Measurements from ENCODE around the gene PEF1. TPM values are rescaled to one million over a fixed set of nuclear protein-coding genes. Genes with fewer than 3 reads are reported as not detected.

The PEF1 gene
- total RNA-seq, 1 experiment from 2014 or later, result 88.4 TPM

DNA sequence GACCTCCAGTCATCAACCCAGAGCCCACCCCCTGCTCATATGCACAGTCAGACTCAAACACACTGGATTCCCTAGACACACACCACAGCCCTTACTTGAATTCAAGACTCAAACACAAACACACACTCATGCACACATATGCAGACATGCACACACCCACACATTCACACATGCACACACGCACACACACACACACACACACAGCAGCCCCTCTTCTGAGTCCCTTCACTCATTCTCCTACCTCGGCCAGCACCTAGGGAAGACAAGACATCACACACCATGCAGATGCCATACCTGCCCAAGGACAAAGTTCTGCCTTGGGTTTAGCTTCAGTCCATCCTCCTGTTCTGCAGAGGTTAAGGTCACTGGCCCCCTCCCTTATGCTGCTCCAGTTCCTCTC, 28.7 kb downstream of the PEF1 start:
- Histone ChIP-seq H2AFZ (ENCODE audit: low read length) (no peak overlapping the region), H3K9ac (ENCODE audit: low read length) (no peak overlapping the region), H3K4me1 (ENCODE audit: insufficient read depth, low read length) (no peaks in the 10 kb centered on the region), H3F3A (ENCODE audit: low read length, unreplicated experiment) (no peaks in the 10 kb centered on the region), H4K20me1 (ENCODE audit: low read length) (no peaks in the 10 kb centered on the region), H3K79me2 (ENCODE audit: low read length) (no peaks in the 10 kb centered on the region), H3K9me2 (replicated peaks; ENCODE audit: low read length) (no peaks in the 10 kb centered on the region), H3K4me2 (ENCODE audit: low read length) (no peak overlapping the region), H3K36me3 (ENCODE audit: low read depth, low read length) (no peaks in the 10 kb centered on the region), H3K27me3 (ENCODE audit: low read length) (no peaks in the 10 kb centered on the region), H3K4me3 (ENCODE audit: low read length) (no peak overlapping the region), H3K27ac (ENCODE audit: low read length) (no peak overlapping the region), H3K9me3 (ENCODE audit: low read length) (no peaks in the 10 kb centered on the region)
- BruUV-seq (replicated peaks), result no TSS peak
- no peak for TF ChIP-seq EZH2 (IDR thresholded peaks at IDR 0.05; ENCODE audit: low read length, unreplicated experiment)
- TF ChIP-seq EZH2phosphoT487 (IDR thresholded peaks at IDR 0.05; ENCODE audit: borderline replicate concordance, low read length), result no peak
- TF ChIP-seq, protein P1, sequence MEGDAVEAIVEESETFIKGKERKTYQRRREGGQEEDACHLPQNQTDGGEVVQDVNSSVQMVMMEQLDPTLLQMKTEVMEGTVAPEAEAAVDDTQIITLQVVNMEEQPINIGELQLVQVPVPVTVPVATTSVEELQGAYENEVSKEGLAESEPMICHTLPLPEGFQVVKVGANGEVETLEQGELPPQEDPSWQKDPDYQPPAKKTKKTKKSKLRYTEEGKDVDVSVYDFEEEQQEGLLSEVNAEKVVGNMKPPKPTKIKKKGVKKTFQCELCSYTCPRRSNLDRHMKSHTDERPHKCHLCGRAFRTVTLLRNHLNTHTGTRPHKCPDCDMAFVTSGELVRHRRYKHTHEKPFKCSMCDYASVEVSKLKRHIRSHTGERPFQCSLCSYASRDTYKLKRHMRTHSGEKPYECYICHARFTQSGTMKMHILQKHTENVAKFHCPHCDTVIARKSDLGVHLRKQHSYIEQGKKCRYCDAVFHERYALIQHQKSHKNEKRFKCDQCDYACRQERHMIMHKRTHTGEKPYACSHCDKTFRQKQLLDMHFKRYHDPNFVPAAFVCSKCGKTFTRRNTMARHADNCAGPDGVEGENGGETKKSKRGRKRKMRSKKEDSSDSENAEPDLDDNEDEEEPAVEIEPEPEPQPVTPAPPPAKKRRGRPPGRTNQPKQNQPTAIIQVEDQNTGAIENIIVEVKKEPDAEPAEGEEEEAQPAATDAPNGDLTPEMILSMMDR (conservative IDR thresholded peaks at IDR 0.05; ENCODE audit: low read depth, low read length), result no peak
- intact Hi-C loops (cut with micrococcal nuclease), result no loop called here
- CTCF ChIA-PET, result no interaction called here
- DNase-seq (no peak), ATAC-seq (no peak)
- POLR2A ChIA-PET (ENCODE audit: unreplicated experiment), result interaction anchor here (0.6 kb wide), 1 partner anchor 29 kb away, joined by 3 read pairs; the partner anchor contains the start of gene PEF1

DNA sequence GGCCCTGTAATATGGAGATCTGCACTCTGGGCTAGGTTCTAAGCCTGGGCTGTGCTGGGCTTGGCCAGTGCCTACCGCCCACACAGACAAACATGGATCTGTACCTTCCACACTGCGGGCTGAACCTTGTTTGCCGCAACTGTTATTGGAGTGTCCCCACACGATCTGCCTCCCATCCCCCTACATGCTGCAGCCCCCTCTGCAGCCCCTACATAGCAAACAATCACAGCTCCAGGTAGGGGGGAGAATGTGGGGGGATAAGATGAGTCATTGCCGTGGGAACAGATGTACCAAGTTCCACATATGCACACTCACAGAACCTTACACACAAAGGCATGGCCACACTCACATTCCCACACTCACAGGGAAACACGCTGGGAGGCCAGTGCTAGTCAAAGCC, 29.3 kb downstream of the PEF1 start:
- DNase-seq, result no peak
- Histone ChIP-seq H3F3A (ENCODE audit: low read length, unreplicated experiment) (no peaks in the 10 kb centered on the region), H3K36me3 (ENCODE audit: low read depth, low read length) (no peaks in the 10 kb centered on the region), H3K27me3 (ENCODE audit: low read length) (no peaks in the 10 kb centered on the region), H3K9ac (ENCODE audit: low read length) (no peak overlapping the region), H3K79me2 (ENCODE audit: low read length) (no peaks in the 10 kb centered on the region), H3K4me3 (ENCODE audit: low read length) (no peak overlapping the region), H4K20me1 (ENCODE audit: low read length) (no peaks in the 10 kb centered on the region), H3K4me1 (ENCODE audit: insufficient read depth, low read length) (no peaks in the 10 kb centered on the region), H2AFZ (ENCODE audit: low read length) (no peak overlapping the region), H3K27ac (ENCODE audit: low read length) (no peak overlapping the region), H3K4me2 (ENCODE audit: low read length) (no peak overlapping the region), H3K9me2 (replicated peaks; ENCODE audit: low read length) (no peaks in the 10 kb centered on the region), H3K9me3 (ENCODE audit: low read length) (no peaks in the 10 kb centered on the region)
- no TSS peak for BruUV-seq (replicated peaks)
- ChIA-PET CTCF (no interaction called here), POLR2A (ENCODE audit: unreplicated experiment) (interaction anchor here (0.6 kb wide), 1 partner anchor 29 kb away, joined by 3 read pairs; the partner anchor contains the start of gene PEF1)
- ATAC-seq, result no peak
- intact Hi-C loops (cut with micrococcal nuclease), result no loop called here
- no peak for TF ChIP-seq EZH2phosphoT487 (IDR thresholded peaks at IDR 0.05; ENCODE audit: borderline replicate concordance, low read length)

DNA sequence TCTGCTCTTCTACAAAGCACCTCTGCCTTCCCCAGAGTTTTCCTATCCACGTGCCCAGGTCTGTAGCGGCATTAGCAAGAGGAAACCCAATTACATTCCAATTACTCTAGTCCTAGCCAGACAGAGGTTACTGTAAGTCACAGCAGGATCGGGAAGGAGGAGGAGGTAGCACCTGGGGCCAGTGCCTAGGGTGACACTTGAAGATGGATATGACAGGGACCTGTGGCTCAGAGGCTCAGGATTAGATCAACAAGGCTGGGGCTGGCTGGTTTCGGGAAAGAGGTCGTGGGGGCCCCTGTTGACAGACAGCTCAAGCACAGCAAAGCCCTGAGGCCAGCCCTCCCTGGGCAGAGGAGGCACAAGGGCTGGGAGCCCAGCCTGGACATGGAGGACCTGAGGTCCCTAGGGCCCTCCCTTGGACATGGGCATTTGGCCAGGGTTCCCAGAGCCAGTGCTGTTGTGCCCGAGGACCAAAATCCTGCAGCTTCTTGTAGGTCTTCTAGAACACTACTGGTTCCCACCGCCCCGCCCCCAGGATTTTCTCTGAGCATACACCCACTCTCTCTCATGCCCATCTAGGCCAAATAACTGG, 30.2 kb downstream of the PEF1 start:
- Histone ChIP-seq H2AFZ (ENCODE audit: low read length) (no peak overlapping the region), H3K27me3 (ENCODE audit: low read length) (no peaks in the 10 kb centered on the region), H3K79me2 (ENCODE audit: low read length) (no peaks in the 10 kb centered on the region), H3K4me1 (ENCODE audit: insufficient read depth, low read length) (no peaks in the 10 kb centered on the region), H3K36me3 (ENCODE audit: low read depth, low read length) (no peaks in the 10 kb centered on the region), H3K4me2 (ENCODE audit: low read length) (no peak overlapping the region), H3K9ac (ENCODE audit: low read length) (no peak overlapping the region), H3K27ac (ENCODE audit: low read length) (no peak overlapping the region), H3K4me3 (ENCODE audit: low read length) (no peak overlapping the region), H3F3A (ENCODE audit: low read length, unreplicated experiment) (no peaks in the 10 kb centered on the region), H3K9me2 (replicated peaks; ENCODE audit: low read length) (no peaks in the 10 kb centered on the region), H4K20me1 (ENCODE audit: low read length) (no peaks in the 10 kb centered on the region), H3K9me3 (ENCODE audit: low read length) (no peaks in the 10 kb centered on the region)
- ATAC-seq (no peak), DNase-seq (no peak)
- intact Hi-C loops (cut with micrococcal nuclease), result no loop called here
- BruUV-seq (replicated peaks), result no TSS peak
- no peak for TF ChIP-seq EZH2 (IDR thresholded peaks at IDR 0.05; ENCODE audit: low read length, unreplicated experiment)
- no peak for TF ChIP-seq EZH2phosphoT487 (IDR thresholded peaks at IDR 0.05; ENCODE audit: borderline replicate concordance, low read length)
- TF ChIP-seq, protein P1 (conservative IDR thresholded peaks at IDR 0.05; ENCODE audit: low read depth, low read length), result no peak
- CTCF ChIA-PET, result no interaction called here
- POLR2A ChIA-PET (ENCODE audit: unreplicated experiment), result no interaction called here
